GM12878 (cell line): ENCODE measurements around the gene FBRSL1. TPM values are rescaled to one million over a fixed set of nuclear protein-coding genes. Genes with fewer than 3 reads are reported as not detected.

Source experiments
- ATAC-seq: fragments of 200-7000 bp; cut with Tn5 transposase; 3 replicates; pipeline ENCODE4 v1.9.1; 2020; ENCODE audit warnings: mild to moderate bottlenecking, moderate library complexity
- BruUV-seq: library from RNA; stranded (reverse); fragments of 400-500 nt; replicated peaks from 2 replicates; lab custom pipeline; 2021; lab: Mats Ljungman, UMichigan
- CTCF ChIA-PET: fragments of 300-600 bp; sonication (Branson Sonifier 250); formaldehyde crosslinking; extraction: SDS; loops from one replicate; lab custom pipeline; 2021; ENCODE audit warnings: inconsistent platforms; lab: Yijun Ruan, JAX
- POLR2A ChIA-PET: fragments of 350-600 bp; formaldehyde crosslinking; extraction: SDS; loops from one replicate; lab custom pipeline; 2021; ENCODE audit warnings: inconsistent platforms; lab: Charles Lee
- RAD21 ChIA-PET: fragments of 300-600 bp; sonication (Branson Sonifier 250); formaldehyde crosslinking; loops from one replicate; lab custom pipeline; 2023; ENCODE audit warnings: antibody characterized with exemption; ENCODE audit not compliant: unreplicated experiment; lab: Charles Lee
- SMC1A ChIA-PET: fragments of 300-600 bp; sonication (Branson Sonifier 250); formaldehyde crosslinking; loops from one replicate; lab custom pipeline; 2023; ENCODE audit not compliant: unreplicated experiment, uncharacterized antibody; lab: Charles Lee
- DNase-seq: peaks from one replicate; pipeline ENCODE4 v3.0.0-alpha.2; 2011; ENCODE audit warnings: low read depth, low spot score
- FAIRE-seq: peaks from 3 replicates; lab custom pipeline; 2011; peaks lifted over from hg19 to GRCh38; lab: Jason Lieb, UNC
- H2AFZ ChIP-seq: 2 replicates; pipeline ENCODE4 v1.6.0; 2011; ENCODE audit warnings: low read depth, low read length, control low read depth; ENCODE audit not compliant: control insufficient read depth
- H3K27ac ChIP-seq: 2 replicates; pipeline ENCODE4 v1.5.1; 2011; ENCODE audit warnings: control low read depth; ENCODE audit not compliant: control insufficient read depth, insufficient read depth
- H3K27me3 ChIP-seq, 2 experiments: replicated peaks in 1 of 2; 2 replicates each; pipeline versions ENCODE4 v1.6.0 to v1.6.1; 2011; ENCODE audit warnings: low read length in 1 of 2; ENCODE audit not compliant: control insufficient read depth in 2 of 2, insufficient read depth in 2 of 2
- H3K36me3 ChIP-seq, 2 experiments: 2 replicates each; pipeline ENCODE4 v1.5.1; 2011; ENCODE audit warnings: low read length in 1 of 2; ENCODE audit not compliant: control insufficient read depth in 2 of 2, insufficient read depth in 2 of 2
- H3K4me1 ChIP-seq: 2 replicates; pipeline ENCODE4 v1.6.1; 2011; ENCODE audit warnings: mild to moderate bottlenecking, low read length, moderate library complexity, mixed read lengths; ENCODE audit not compliant: control insufficient read depth, insufficient read depth
- H3K4me2 ChIP-seq: 2 replicates; pipeline ENCODE4 v1.6.0; 2011; ENCODE audit warnings: control low read depth; ENCODE audit not compliant: control insufficient read depth, insufficient read depth
- H3K4me3 ChIP-seq: fragments of 200-600 bp; sonication (generic); 2 replicates; pipeline ENCODE4 v1.5.1; 2016
- H3K79me2 ChIP-seq: 2 replicates; pipeline ENCODE4 v1.6.0; 2011; ENCODE audit warnings: low read length; ENCODE audit not compliant: control insufficient read depth, insufficient read depth
- H3K9ac ChIP-seq: 2 replicates; pipeline ENCODE4 v1.8.0; 2011; ENCODE audit warnings: low read length, control low read depth, mixed read lengths; ENCODE audit not compliant: control insufficient read depth, insufficient read depth
- H3K9me3 ChIP-seq: replicated peaks from 3 replicates; pipeline ENCODE4 v1.5.1; 2011; ENCODE audit warnings: mild to moderate bottlenecking, low read length; ENCODE audit not compliant: control insufficient read depth, insufficient read depth
- H4K20me1 ChIP-seq: 2 replicates; pipeline ENCODE4 v1.6.0; 2011; ENCODE audit not compliant: control insufficient read depth, insufficient read depth
- DPF2 ChIP-seq: fragments of 450-650 bp; IDR thresholded peaks from 2 replicates; pipeline ENCODE4 v1.6.1; 2017; ENCODE audit warnings: mild to moderate bottlenecking
- PML ChIP-seq: IDR thresholded peaks from 2 replicates; pipeline ENCODE4 v1.6.1; 2012; ENCODE audit warnings: low read length, inconsistent platforms
- POU2F2 ChIP-seq: IDR thresholded peaks from 3 replicates; pipeline ENCODE4 v1.6.1; 2011; ENCODE audit warnings: low read depth, mild to moderate bottlenecking, low read length, borderline replicate concordance
- RELA ChIP-seq: fragments of 450-650 bp; IDR thresholded peaks from 2 replicates; pipeline ENCODE4 v1.8.0; 2014; ENCODE audit warnings: borderline replicate concordance; ENCODE audit not compliant: partially characterized antibody
- SREBF1 ChIP-seq: IDR thresholded peaks from 2 replicates; pipeline ENCODE4 v1.6.1; 2012; ENCODE audit warnings: mild to moderate bottlenecking, low read length
- SREBF2 ChIP-seq: IDR thresholded peaks from 2 replicates; pipeline ENCODE4 v1.6.1; 2012; ENCODE audit warnings: mild to moderate bottlenecking, low read length
- ZBTB33 ChIP-seq: fragments of 450-650 bp; IDR thresholded peaks from 2 replicates; pipeline ENCODE4 v1.6.1; 2017; ENCODE audit warnings: mild to moderate bottlenecking
- ZNF217 ChIP-seq: fragments of 450-650 bp; IDR thresholded peaks from 2 replicates; pipeline ENCODE4 v1.6.1; 2017; ENCODE audit warnings: antibody characterized with exemption, mild to moderate bottlenecking
- WGBS: methylation state at CpG from one replicate; pipeline ENCODE4 v1.1.6; 2016; ENCODE audit warnings: low lambda C conversion rate; ENCODE audit not compliant: insufficient replicate concordance, insufficient coverage; ENCODE audit errors: missing lambda C conversion rate; 5-methylcytosine and 5-hydroxymethylcytosine counted together
- in situ Hi-C: fragments of 300-500 bp; cut with MboI; formaldehyde crosslinking; loops from 9 replicates; pipeline ENCODE4 v1.14.3; 2018; ENCODE audit warnings: mixed read lengths
- intact Hi-C: fragments of 100-400 bp; cut with micrococcal nuclease; formaldehyde crosslinking; loops from one replicate; pipeline ENCODE4 v1.14.2; 2022; ENCODE audit not compliant: unreplicated experiment
- polyA plus RNA-seq, 11 experiments: library from polyadenylated mRNA; depleted of rRNA in 4 of 11; unstranded in 6 of 11; stranded (reverse) in 5 of 11; fragments of >200 nt; fragmentation: Nextera tagmentation in 4 of 11; fragmentation: Illumina TruSeq in 1 of 11; extraction: Ambion mirVana in 4 of 11; extraction: Trizol in 1 of 11; gene quantifications; 1 replicate in 1 of 11; 2 replicates in 10 of 11; pipeline versions ENCODE4 v1.2.1 to v1.2.3, GENCODE V29; 2011 to 2016; ENCODE audit warnings: inconsistent platforms in 2 of 11, missing spikeins in 2 of 11, low read depth in 1 of 11
- total RNA-seq, 4 experiments: library from RNA; depleted of rRNA in 3 of 4; stranded (reverse); fragments of >200 nt in 3 of 4; fragmentation: Illumina TruSeq in 1 of 4; extraction: Trizol in 1 of 4; gene quantifications; 2 replicates each; pipeline versions ENCODE4 v1.2.1 to v1.2.3, GENCODE V29; 2013 to 2021

The FBRSL1 gene
- total and polyA plus RNA-seq, 10 of the 15 experiments (the other 5 are each of a cell fraction or from before 2014, with no cell fraction given) = 0.19 to 55.1 (median 4.1) TPM

GRCh38 chr12:132475304-132476037 is 14.5 kb upstream of the FBRSL1 start:
- SMC1A ChIA-PET = no interaction called here
- H4K20me1 ChIP-seq = no peaks in the 10 kb centered on the region
- H2AFZ ChIP-seq = no peak overlapping the region
- CTCF ChIA-PET = no interaction called here
- H3K4me2 ChIP-seq = no peak overlapping the region
- RAD21 ChIA-PET = no interaction called here
- BruUV-seq = no TSS peak
- 83% methylated on average over 24 of the region's 47 CpGs for WGBS
- peaks cover 22% of the 10 kb centered on the region for H3K4me1 ChIP-seq
- H3K27me3 ChIP-seq = no peaks in the 10 kb centered on the region
- no peaks in the 10 kb centered on the region for H3K36me3 ChIP-seq
- no peak for DNase-seq
- no peaks in the 10 kb centered on the region for H3K79me2 ChIP-seq
- no peak for TF ChIP-seq POU2F2
- TF ChIP-seq SREBF2 = no peak
- TF ChIP-seq ZBTB33 = 0 out of 2 replicates have a peak, but pooled peaks have one; percentile 16
- TF ChIP-seq PML = no peak
- no peak for TF ChIP-seq SREBF1
- no peak for TF ChIP-seq RELA
- TF ChIP-seq ZNF217 = no peak
- TF ChIP-seq DPF2 = no peak
- TF ChIP-seq, all 136 proteins: peak for 1
- FAIRE-seq (no peak), ATAC-seq (no peak)
- Histone ChIP-seq H3K9ac (no peak overlapping the region), H3K4me3 (no peak overlapping the region), H3K9me3 (no peaks in the 10 kb centered on the region), H3K27ac (no peak overlapping the region)
- intact Hi-C loops (no loop called here), in situ Hi-C loops (no loop called here)
- POLR2A ChIA-PET = no interaction called here
